Measurements from ENCODE around the gene TOMM22.
"Not testable (repeated sequence)": the region's sequence is repeated elsewhere in the genome, so short reads cannot be mapped to it uniquely, and the experiment has no call there.

Gene TOMM22

DNA sequence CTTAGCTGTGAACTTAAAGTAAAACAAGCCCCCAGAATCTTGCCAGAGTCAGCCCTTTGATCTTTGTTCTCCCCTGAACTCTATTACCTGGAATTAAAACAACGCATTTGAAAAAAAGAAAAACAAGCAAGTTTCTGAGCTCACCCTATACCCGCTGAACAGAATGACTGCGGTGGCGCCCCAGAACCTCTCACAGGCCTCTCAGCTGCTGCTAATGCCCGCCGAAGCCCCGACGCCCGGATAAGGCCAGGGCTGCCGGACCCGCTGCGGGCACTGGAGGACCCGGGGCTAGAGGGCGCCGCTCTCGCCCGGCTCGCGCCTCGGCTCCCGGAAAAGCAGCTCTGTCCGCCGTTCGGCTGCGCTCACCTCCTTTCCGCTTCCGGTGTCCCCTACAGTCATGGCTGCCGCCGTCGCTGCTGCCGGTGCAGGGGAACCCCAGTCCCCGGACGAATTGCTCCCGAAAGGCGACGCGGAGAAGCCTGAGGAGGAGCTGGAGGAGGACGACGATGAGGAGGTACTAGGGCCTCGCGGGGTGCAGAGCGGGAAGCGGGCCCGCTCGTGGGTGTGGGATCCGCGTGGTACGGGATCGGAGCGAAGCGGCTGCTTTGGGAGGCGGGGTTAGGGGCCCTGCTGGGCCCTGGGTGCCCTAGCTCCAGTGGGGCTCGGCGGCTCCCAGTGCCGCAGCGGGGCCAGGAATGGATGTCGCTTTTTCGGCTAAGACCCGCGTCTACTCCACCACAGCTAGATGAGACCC is at the start of gene TOMM22:
Gene TOMM22, plus strand, starts transcription at position 376 of the 754 bp plus-strand sequence. Its CDS starts 22 bp downstream, at position 398.
- peak; percentile 87 for DNase-seq

DNA sequence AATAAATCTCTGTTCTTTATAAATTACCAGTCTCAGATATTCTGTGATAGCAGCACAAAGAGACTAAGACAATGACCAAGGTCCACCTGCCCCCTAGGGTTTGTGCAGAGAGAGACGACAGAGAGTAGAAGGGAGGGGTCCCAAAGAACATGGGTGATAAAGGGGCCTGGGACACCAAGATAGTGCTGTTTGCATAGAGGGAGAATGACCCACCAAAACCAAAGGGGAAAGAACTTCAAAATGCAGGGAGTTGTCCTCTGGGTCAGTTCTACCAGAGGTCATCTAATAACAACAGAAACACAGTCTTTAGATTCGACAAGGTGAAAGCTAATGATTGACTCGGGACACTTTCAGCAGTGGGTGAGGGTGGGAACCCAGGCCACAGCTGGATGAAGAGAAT is 49.2 kb upstream of the TOMM22 start:
- DNase-seq = no peak

DNA sequence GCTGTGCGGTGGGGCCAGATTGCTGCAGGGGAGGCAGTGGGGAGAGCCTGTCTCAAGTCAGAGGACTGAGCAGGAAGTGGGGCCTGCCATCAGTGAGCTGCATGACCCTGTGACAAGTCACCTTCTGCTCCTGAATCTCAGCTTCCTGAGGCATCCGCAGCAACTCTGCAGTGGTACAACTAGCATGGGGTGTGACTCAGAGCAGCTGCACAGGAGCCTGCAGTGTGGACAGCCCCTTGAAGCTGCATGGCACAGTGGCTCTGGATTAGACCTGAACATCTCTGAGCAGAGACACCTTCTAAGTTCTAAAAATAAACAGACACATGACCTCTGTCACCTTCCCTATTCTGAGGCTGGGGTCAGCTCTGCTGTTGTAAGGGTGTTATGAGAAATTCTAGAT is 43.5 kb upstream of the TOMM22 start:
- DNase-seq = no peak

DNA sequence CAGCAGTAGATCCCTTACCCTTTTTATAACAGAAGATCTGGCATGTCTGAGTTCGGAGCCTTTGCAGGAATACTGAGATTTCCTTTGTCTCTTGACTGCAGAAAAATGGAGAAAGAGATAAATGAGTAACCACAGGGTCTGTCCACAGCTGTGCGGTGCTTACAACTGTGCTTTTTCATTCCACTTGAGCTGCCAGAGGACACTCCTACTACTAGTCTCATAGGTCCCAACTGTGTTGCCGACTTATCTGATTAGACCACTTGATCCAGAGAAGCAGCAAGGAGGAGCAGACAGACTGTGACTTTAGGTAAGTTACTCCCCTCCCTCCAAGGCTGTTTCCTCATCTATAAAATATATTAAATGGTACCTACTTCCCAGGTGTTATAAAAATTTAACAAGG is 43.0 kb upstream of the TOMM22 start:
- DNase-seq = peak; percentile 45

DNA sequence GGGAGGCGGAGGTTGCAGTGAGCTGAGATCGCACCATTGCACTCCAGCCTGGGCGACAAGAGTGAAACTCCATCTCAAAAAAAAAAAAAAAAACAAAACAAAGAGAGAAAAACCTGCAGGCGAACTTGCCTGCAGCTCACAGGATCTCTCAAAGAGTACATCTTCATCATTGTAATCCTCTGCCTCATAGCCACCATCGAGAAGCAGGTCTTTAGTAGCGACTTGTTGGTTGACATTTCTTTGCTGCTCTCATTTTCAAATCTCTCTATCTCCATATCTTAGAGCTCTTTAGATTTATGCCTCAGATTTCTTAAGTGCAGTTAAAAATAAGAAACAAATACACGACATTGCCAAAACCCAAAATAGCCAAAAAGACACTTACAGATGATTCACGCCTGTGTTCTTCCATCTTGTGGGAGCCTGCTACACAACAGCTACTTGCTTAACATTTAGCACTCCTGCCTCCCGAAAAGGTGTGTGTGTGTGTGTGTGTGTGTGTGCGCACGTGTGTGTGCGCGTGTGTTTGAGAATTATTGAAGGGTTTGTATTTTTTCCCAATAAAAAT is 40.2 kb upstream of the TOMM22 start:
- no peak for DNase-seq

DNA sequence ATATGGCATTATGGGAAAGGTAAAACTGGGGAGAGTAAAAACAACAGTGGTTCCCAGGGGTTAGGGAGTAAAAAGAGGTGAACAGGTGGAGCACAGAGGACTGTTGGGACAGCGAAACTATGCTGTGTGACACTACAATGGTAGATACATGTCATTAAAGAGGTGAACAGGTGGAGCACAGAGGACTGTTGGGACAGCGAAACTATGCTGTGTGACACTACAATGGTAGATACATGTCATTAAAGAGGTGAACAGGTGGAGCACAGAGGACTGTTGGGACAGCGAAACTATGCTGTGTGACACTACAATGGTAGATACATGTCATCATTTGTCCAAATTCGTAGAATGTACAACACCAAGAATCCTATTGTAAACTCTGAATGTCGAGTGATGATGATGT is 37.5 kb upstream of the TOMM22 start:
- DNase-seq = not testable (repeated sequence)

DNA sequence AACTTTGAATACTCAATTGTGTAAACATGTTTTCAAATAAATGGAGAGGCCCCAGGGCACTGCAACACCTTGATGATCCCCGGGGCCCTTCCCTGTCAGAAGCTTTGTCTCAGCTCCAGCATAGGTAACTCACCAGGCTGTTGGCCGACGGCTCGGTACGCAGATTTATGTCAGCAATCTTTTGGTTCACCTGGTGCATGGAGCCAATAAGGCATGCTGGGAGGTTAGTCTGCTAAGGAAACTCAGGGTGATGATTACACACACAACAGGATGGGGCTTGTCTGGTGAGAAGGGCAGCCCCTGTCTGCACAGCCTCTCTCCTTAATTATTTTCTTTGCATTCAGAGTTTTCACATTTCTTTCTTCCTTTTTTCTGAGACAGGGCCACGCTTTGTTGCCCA is 36.3 kb upstream of the TOMM22 start:
- DNase-seq = no peak

DNA sequence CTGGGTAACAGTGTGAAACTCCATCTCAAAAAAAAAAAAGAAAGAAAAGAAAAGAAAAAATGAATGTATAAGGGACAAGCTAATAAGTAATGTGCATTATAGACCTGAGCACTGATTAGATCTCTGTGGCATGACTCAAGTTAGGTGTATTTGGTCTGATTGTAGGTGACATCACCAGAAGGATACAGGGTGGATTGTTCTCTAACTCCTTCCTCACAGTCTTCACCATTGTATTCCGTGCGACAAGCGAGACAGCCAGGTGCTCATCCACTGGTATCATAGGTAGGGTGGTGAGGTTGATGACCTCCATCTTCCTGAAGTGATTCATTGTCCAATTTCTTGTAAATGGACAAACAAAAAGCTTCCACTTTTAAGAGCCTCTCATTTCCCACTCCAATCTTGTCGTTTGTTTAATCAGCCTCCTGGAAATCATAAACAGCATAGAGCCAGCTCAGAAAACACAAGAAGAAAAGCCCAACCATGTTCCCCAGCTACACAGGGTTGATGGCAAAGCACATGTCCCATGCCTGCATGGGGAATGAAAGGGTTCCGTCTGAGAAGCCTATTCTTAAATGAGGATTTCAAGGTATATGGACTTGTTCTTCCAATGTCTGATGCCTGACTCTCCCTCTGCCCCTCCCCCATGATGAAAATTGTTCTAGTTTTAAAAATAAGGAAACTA is 31.8 kb upstream of the TOMM22 start:
- no peak for DNase-seq

DNA sequence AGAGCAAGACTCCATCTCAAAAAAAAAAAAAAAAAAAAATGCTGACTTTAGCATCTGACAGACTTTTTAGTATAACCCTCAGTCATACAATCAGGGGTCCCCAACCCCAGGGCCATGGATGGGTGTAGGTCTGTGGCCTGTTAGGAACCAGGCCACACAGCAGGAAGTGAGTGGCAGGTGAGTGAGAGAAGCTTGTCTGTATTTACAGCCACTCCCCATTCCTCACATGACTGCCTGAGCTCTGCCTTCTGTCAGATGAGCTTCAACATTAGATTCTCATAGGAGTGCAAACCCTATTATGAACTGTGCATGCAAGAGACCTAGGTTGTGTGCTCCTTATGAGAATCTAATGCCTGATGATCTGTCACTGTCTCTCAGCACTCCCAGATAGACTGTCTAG is 28.9 kb upstream of the TOMM22 start:
- DNase-seq = no peak

DNA sequence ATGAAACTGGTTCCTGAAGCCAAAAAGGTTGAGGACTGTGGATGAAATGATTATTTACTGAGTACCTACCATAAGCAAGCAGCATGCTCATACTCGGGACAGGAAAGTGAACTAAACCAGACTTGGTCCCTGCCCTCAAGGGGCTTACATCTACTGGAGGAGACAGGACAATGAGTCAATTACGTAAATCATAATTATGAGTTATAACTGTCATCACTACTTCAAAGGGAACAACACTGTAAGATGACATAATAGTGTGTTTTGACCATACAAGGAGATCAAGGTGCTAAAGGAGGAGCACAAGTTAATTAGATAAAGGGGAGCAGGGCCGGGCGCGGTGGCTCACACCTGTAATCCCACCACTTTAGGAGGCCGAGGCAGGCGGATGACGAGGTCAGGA is 28.0 kb upstream of the TOMM22 start:
- no peak for DNase-seq

DNA sequence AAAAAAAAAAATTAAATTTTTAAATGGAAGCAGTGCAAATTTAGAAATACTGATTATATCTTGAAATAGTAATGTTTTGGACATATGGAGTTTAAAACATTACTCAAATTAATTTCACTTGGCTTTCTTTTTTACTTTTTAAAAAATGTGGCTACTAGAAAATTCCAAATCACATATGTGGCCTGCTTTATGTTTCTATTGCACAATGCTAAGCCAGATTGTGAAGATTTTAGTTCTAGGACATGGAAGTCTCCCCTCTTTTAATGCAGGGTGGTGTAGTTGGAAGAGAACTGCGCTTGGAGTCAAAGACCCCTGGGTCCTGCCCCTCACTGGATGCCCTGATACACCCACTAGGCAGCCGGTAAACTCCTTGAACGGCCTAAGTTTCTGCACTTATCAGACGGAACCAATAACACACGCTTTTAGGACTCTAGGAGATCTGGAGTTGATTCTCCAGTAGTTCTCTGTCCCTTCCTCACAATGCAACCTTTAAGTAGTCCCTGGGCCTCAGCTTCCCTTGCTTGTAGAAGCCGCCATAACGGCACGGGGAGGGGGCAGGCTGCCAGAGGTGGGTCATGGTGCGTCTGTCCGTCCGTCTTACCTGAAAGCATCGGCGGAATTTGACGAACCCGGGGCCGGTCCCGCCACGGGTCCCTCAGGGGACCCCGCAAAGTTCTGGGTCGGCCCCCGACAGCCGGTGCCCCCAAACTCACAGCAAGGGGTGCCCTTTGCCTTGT is 26.1 kb upstream of the TOMM22 start:
- DNase-seq = peak; percentile 22

DNA sequence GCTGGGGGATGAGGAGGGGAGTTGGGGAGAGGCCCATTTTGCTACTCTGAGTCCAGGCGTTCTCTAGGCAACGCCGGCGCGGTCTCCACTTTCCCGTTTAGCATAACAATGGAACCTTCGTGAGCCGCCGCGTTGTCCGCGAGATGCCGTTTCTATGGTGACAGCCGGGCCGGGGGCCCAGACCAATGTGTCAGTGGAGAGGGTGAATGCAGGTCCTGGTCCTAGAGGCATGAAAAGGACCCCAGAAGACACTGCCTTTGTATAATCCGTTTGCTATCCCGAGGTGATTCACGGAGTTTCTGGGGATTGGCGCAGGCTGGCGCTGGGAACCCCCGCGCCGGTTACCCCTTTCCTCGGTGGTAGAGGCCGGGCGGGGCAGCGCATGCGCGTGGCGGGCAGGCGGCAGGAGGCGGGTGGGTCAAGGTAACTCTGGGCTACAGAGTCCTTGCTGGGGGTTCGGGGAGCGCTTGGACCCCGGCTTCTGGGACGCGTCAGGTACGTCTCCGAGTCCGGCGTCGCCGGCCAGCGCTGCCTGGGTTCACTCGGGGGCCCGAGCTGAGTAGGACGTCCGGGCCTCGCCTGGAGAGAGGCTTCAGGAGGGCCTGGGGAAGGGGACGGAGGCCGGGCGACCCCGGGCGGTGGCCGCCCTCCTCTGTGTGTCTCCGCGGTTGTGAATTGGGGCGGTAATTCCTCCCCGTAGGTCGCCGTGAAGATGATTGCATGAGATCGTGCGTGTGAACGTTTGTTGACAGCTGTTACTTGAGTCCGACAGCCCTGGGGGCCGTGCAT is 25.3 kb upstream of the TOMM22 start, which contains the start of the genes CBY1 and FAM227A:
Gene CBY1, plus strand, starts transcription at position 383 of the 789 bp plus-strand sequence. CDS start 11,417 bp downstream, outside the sequence.
Gene FAM227A, minus strand, starts transcription at position 137 of the 789 bp plus-strand sequence. CDS start 6,224 bp downstream, outside the sequence.
- DNase-seq = peak; percentile 87

DNA sequence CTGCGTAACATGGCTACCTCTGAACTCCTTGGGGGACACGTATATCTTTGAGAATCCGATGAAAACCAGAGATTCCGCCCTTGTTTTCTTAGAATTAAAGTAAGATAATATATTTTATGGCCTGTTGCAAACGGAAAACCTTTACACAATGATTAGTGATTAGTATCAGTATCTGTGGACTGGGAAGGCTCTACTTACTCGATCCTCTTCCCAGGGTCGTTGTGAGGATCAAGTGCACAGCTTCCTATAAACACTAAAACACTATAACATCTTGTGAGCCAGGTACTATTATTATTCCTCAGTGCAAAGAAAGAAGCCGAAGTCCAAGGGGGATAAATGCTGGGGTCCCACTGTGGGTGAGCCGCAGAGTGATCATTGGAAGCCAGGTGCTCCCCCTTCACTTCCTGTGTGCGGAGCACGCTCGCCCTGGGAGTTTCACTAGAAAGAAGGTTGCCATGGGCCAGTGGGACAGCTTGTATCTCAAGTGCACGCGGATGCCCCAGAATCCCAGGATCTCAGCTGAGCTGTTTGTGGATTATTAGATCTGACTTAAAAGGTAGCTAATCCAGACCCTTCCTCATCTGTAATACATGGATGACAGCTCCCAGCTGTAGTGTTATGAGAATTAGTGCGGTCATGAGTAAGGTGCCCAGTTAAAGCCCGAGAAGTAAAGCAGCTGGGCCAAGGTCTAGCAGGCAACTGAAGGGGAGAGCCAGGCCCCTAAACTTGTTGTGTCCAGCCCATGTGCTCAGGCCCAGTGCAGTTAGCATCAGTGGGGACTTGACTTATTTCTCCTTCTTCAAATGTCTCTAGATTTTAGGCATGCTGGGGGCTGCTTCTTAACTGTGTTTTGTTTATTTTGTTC is 24.5 kb upstream of the TOMM22 start:
- DNase-seq = peak; percentile 51

DNA sequence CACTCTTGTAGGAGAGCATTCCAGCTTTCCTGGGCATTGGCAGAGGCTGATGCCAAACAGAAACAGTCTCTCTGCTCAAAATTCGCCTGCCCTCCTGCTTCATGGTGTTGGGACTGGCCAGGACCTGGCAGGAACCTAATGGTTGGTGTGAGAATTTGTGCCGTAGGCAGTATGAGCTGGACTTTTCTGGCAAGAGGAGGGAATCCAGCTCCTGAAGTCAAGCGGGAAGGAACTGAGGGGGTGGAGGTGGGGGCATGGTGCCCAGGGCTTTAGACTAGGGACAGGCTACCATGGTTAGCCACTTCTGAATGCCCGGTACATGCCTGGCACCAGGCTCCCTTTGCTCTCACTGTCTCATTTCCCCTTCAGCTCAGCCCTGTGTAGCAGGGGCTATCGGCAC is 6.9 kb upstream of the TOMM22 start:
- DNase-seq = no peak

DNA sequence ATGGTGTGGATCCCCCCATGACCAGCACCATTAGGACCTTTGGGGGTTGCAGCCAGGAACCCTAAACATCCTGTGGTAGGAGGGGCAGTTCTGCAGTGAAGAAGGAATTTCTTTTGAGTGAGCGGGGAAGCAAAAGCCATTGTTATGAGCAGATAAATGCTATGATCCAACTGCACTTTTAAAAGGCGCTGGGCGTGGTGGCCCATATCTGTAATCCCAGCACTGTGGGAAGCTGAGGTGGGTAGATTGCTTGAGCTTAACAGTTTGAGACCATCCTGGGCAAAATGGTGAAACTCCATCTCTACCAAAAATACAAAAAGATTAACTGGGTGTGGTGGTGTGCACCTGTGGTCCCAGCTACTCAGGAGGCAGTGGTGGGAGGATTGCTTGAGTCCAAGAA is 5.9 kb upstream of the TOMM22 start:
- DNase-seq = peak; percentile 85

DNA sequence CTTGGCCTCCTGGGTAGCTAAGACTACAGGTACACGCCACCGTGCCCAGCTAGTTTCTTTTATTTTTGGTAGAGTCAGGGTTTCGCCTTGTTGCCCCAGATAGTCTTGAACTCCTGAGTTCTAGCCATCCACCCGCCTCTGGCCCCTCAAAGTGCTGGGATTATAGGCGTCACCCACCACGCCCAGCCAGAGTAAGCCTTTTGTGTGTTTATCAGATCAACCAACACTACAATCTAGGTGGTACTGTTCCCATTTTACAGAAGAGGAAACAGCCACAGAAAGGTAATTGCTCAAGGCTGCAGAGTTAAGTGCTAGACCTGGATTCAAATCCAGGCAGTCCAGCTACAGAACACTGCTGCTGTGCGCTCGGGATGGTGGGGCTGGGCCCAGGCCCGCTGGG is 3.1 kb downstream of the TOMM22 start:
- DNase-seq = peak; percentile 60

DNA sequence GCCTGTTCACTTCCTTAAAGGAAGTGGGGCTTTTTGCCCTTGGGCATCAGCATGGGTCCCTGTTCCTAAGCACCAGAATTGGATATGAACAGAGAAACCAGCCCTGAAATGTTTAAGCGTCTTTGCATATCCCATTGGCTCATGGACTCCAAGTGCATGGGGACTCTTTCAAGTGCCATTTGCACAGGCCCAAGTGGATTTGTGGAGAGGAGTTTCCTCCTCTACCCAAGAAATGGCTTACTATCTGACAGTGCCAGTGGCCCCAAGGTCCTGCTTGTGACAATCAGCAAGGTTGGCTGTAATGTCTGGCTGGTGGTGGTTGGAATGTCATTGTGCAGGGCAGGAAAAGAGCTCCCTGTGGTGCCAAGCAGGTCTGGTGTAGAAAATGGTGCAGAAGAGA is 4.0 kb downstream of the TOMM22 start:
- no peak for DNase-seq

DNA sequence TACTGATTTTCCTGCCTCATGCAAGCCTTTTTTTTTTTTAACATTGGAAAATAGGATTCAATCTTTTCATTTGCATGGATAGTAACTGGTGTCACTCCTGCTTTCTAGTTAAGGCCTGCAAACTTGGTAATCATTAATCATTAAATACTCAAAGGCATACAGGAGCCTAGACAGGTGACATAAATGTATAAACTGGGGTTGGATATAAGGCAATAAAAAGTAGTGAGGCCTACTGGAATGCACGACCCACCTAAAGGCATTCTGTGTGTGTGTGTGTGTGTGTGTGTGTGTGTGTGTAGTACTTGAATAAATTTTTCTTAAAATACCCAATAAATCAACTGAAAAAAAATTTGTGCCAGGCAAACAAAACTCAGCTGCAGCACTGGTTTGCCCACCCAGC is 7.9 kb downstream of the TOMM22 start:
- no peak for DNase-seq

DNA sequence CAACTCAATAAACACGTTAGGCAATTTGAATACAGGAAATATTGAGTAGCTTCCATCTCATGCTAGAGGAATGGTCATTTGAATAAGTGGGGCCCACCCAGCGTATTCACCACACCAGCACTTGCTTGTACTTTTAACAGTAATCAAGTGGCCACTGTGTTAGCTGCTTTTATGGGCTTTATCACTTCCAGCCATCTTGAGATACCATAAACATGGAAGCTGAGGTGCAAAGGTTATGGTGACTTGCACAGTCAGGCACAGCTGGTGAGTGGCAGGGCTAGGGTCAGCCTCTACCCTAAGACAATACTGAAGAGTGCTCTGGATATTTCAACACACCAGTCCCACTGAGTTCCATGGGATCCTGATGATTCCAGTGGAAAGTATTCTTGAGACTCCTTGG is 12.3 kb downstream of the TOMM22 start:
- no peak for DNase-seq

DNA sequence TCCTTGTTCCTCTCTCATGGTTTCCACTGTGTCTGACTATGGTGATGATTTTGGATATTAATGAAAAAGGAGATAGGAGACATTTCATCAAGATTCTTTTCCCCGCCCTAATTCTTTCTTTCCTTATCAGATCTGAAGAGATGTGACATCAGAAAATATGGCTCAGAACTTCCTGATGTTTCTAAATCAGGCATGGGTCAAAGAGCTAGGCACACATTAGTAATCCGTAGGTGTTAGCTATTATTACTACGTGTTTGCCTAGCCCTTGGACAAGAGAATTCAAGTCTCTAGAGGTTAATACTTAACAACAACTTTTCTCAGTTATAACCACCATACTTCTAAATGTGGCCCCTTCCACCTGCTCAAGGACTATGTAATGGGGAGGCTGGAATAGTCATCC is 13.2 kb downstream of the TOMM22 start:
- DNase-seq = peak; percentile 32

Data from hematopoietic multipotent progenitor cell treated with erythropoietin and hydrocortisone succinate and interleukin-3 and kit ligand, for 8 days (in vitro differentiated cells).